WTC11 (cell line): ENCODE results near the gene AK8. TPM values are rescaled to one million over a fixed set of nuclear protein-coding genes. Genes with fewer than 3 reads are reported as not detected.

Experiments used
- ATAC-seq: fragments of 200-7000 bp; cut with Tn5 transposase; 2 replicates; pipeline ENCODE4 v1.10.0; 2021; ENCODE audit warnings: mild to moderate bottlenecking, moderate library complexity
- CTCF ChIA-PET: fragments of 300-600 bp; sonication (Branson Sonifier 250); formaldehyde crosslinking; loops from one replicate; lab custom pipeline; 2021; ENCODE audit warnings: antibody characterized with exemption; lab: Charles Lee
- POLR2A ChIA-PET: fragments of 350-600 bp; sonication (Branson Sonifier 250); formaldehyde crosslinking; loops from one replicate; lab custom pipeline; 2021; ENCODE audit warnings: antibody characterized with exemption; lab: Charles Lee
- DNase-seq: peaks from one replicate; pipeline ENCODE4 v3.0.0; 2021; ENCODE audit warnings: low spot score
- H3K27ac Mint-ChIP-seq: 2 replicates; pipeline ENCODE4 v1.8.0; 2021; ENCODE audit warnings: mixed read lengths
- H3K27me3 Mint-ChIP-seq: 2 replicates; pipeline ENCODE4 v1.8.0; 2021; ENCODE audit warnings: low read depth, mild to moderate bottlenecking, moderate library complexity, mixed read lengths
- H3K36me3 Mint-ChIP-seq: 2 replicates; pipeline ENCODE4 v1.8.0; 2021; ENCODE audit warnings: mixed read lengths
- H3K4me1 Mint-ChIP-seq: 2 replicates; pipeline ENCODE4 v1.8.0; 2022; ENCODE audit warnings: mixed read lengths
- H3K4me3 Mint-ChIP-seq: 2 replicates; pipeline ENCODE4 v1.8.0; 2021; ENCODE audit warnings: mild to moderate bottlenecking, moderate library complexity, mixed read lengths
- H3K9me3 Mint-ChIP-seq: 2 replicates; pipeline ENCODE4 v1.8.0; 2021; ENCODE audit warnings: mixed read lengths
- CREB1 ChIP-seq: sonication (generic); formaldehyde crosslinking; IDR thresholded peaks from 2 replicates; pipeline ENCODE4 v1.8.0; 2023; ENCODE audit warnings: mild to moderate bottlenecking, missing genetic modification reagents
- EMX1 ChIP-seq: fragments of 250-450 bp; sonication (Bioruptor Pico); IDR thresholded peaks from 2 replicates; pipeline ENCODE4 v1.8.0; 2021; ENCODE audit warnings: mild to moderate bottlenecking
- FOXP1 ChIP-seq: sonication (generic); formaldehyde crosslinking; IDR thresholded peaks from 2 replicates; pipeline ENCODE4 v1.8.0; 2022; ENCODE audit warnings: missing genetic modification reagents, mild to moderate bottlenecking, moderate library complexity, borderline replicate concordance
- JUN ChIP-seq: sonication (generic); formaldehyde crosslinking; IDR thresholded peaks from 2 replicates; pipeline ENCODE4 v1.8.0; 2023; ENCODE audit warnings: mild to moderate bottlenecking, missing genetic modification reagents
- MXD4 ChIP-seq: fragments of 250-450 bp; sonication (Bioruptor Pico); IDR thresholded peaks from 2 replicates; pipeline ENCODE4 v1.8.0; 2021; ENCODE audit warnings: mild to moderate bottlenecking, moderate library complexity, borderline replicate concordance
- MYBL2 ChIP-seq: sonication (generic); formaldehyde crosslinking; IDR thresholded peaks from 2 replicates; pipeline ENCODE4 v1.8.1; 2023; ENCODE audit warnings: mild to moderate bottlenecking, moderate library complexity, missing genetic modification reagents
- PRRX2 ChIP-seq: fragments of 250-450 bp; sonication (Bioruptor Pico); IDR thresholded peaks from 2 replicates; pipeline ENCODE4 v1.8.0; 2021; ENCODE audit warnings: mild to moderate bottlenecking
- SOX15 ChIP-seq: fragments of 250-450 bp; sonication (Bioruptor Pico); IDR thresholded peaks from 2 replicates; pipeline ENCODE4 v1.9.0; 2021; ENCODE audit warnings: mild to moderate bottlenecking
- SP1 ChIP-seq: sonication (generic); formaldehyde crosslinking; conservative IDR thresholded peaks from 2 replicates; pipeline ENCODE4 v1.8.1; 2022; ENCODE audit warnings: missing genetic modification reagents
- STAT6 ChIP-seq: sonication (generic); formaldehyde crosslinking; conservative IDR thresholded peaks from 2 replicates; pipeline ENCODE4 v1.8.1; 2023; ENCODE audit warnings: mild to moderate bottlenecking, low read depth, missing genetic modification reagents, moderate library complexity
- TEAD1 ChIP-seq: sonication (generic); formaldehyde crosslinking; IDR thresholded peaks from 2 replicates; pipeline ENCODE4 v1.8.0; 2022; ENCODE audit warnings: mild to moderate bottlenecking, missing genetic modification reagents
- TP53 ChIP-seq: sonication (generic); formaldehyde crosslinking; IDR thresholded peaks from 2 replicates; pipeline ENCODE4 v1.8.1; 2023; ENCODE audit warnings: mild to moderate bottlenecking, missing genetic modification reagents
- ZBTB21 ChIP-seq: sonication (generic); formaldehyde crosslinking; IDR thresholded peaks from 2 replicates; pipeline ENCODE4 v1.8.1; 2023; ENCODE audit warnings: mild to moderate bottlenecking, missing genetic modification reagents, borderline replicate concordance
- ZNF263 ChIP-seq: sonication (generic); formaldehyde crosslinking; IDR thresholded peaks from 2 replicates; pipeline ENCODE4 v1.8.1; 2022; ENCODE audit warnings: low read depth, mild to moderate bottlenecking, moderate library complexity, missing genetic modification reagents
- ZNF416 ChIP-seq: fragments of 250-450 bp; sonication (Bioruptor Pico); IDR thresholded peaks from 2 replicates; pipeline ENCODE4 v1.9.0; 2021; ENCODE audit warnings: mild to moderate bottlenecking, inconsistent platforms
- ZNF423 ChIP-seq: fragments of 250-450 bp; sonication (Bioruptor Pico); IDR thresholded peaks from 2 replicates; pipeline ENCODE4 v2.1.2; 2022; ENCODE audit warnings: mild to moderate bottlenecking, moderate library complexity
- ZNF671 ChIP-seq: fragments of 250-450 bp; sonication (Bioruptor Pico); IDR thresholded peaks from 2 replicates; pipeline ENCODE4 v1.8.0; 2021; ENCODE audit warnings: mild to moderate bottlenecking
- total RNA-seq: library from RNA; stranded (reverse); gene quantifications from 3 replicates; pipeline ENCODE4 v1.2.3, GENCODE V29; 2021
- TF ChIP-seq, protein P1 (sequence below): fragments of 250-450 bp; sonication (Bioruptor Pico); IDR thresholded peaks from 2 replicates; pipeline ENCODE4 v1.9.0; 2021; ENCODE audit warnings: moderate library complexity, mild to moderate bottlenecking, inconsistent platforms, borderline replicate concordance
- TF ChIP-seq, protein P2 (sequence below): sonication (generic); formaldehyde crosslinking; IDR thresholded peaks from 2 replicates; pipeline ENCODE4 v1.8.0; 2022; ENCODE audit warnings: mild to moderate bottlenecking, missing genetic modification reagents
- TF ChIP-seq, protein P3 (sequence below): fragments of 250-450 bp; sonication (Bioruptor Pico); IDR thresholded peaks from 2 replicates; pipeline ENCODE4 v1.9.0; 2021; ENCODE audit warnings: mild to moderate bottlenecking, borderline replicate concordance

The AK8 gene
- total RNA-seq, 1 experiment from 2014 or later: 0.48 TPM

- ATAC-seq: no peak
- Mint-ChIP-seq H3K36me3 (no peaks in the 10 kb centered on the region), H3K27me3 (no peaks in the 10 kb centered on the region; the same call in 1 of the 2 replicates)
Observed at GRCh38 chr9:132858751-132859150, 19.3 kb downstream of the AK8 start.

GRCh38 chr9:132857616-132858342 is 20.3 kb downstream of the AK8 start:
- no peak for ATAC-seq
- CTCF ChIA-PET: interaction anchor here (0.6 to 3.3 kb wide), 6 partner anchors 9 to 400 kb away, joined by 3 to 14 read pairs (median 3); no protein-coding TSS in a partner anchor
- no peak overlapping the region for H3K27ac Mint-ChIP-seq

More at GRCh38 chr9:132858751-132859150, 19.3 kb downstream of the AK8 start:
- DNase-seq: no peak
- Mint-ChIP-seq H3K4me1 (peaks cover 14% of the 10 kb centered on the region), H3K4me3 (no peak overlapping the region), H3K9me3 (no peaks in the 10 kb centered on the region), H3K27ac (no peak overlapping the region)
- TF ChIP-seq, protein P1, sequence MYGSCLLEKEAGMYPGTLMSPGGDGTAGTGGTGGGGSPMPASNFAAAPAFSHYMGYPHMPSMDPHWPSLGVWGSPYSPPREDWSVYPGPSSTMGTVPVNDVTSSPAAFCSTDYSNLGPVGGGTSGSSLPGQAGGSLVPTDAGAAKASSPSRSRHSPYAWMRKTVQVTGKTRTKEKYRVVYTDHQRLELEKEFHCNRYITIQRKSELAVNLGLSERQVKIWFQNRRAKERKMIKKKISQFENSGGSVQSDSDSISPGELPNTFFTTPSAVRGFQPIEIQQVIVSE (CRISPR knock-in tag): no peak
- TF ChIP-seq SP1 (CRISPR knock-in tag) (no peak), EMX1 (CRISPR knock-in tag) (no peak), SOX15 (no peak), TEAD1 (CRISPR knock-in tag) (no peak)
- TF ChIP-seq, protein P2, sequence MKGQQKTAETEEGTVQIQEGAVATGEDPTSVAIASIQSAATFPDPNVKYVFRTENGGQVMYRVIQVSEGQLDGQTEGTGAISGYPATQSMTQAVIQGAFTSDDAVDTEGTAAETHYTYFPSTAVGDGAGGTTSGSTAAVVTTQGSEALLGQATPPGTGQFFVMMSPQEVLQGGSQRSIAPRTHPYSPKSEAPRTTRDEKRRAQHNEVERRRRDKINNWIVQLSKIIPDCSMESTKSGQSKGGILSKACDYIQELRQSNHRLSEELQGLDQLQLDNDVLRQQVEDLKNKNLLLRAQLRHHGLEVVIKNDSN (CRISPR knock-in tag): no peak
- ChIA-PET POLR2A (no interaction called here), CTCF (interaction anchor here (3.3 kb wide), 1 partner anchor 10 kb away, joined by 14 read pairs; no protein-coding TSS in a partner anchor)

DNA sequence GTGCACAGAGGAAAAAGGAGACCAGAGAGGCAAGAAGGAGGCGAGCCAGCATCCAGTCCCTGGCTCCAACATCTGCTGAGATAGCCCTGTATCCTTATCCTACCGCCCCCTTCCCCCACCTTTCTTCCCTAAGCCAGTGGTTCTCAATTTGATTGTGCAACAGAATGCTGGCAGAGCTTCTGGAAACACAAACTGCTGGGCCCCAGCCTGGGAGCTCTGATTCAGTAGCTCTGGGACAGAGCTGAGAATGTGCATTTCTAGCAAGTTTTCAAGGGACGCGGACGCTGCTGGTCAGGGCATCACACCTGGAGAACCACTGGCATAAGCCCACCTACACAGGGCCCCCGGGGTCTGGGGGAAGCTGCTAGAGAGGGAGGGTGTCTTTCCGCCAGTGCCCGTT is 21.1 kb downstream of the AK8 start:
- ChIA-PET POLR2A (no interaction called here), CTCF (interaction anchor here (0.6 to 3.3 kb wide), 5 partner anchors 8 to 287 kb away, joined by 3 to 14 read pairs (median 3); no protein-coding TSS in a partner anchor)
- TF ChIP-seq ZBTB21 (CRISPR knock-in tag): no peak
- TF ChIP-seq STAT6: no peak
- TF ChIP-seq ZNF416 (CRISPR knock-in tag): no peak
- TF ChIP-seq MYBL2: no peak
- TF ChIP-seq CREB1 (CRISPR knock-in tag): no peak
- no peak for TF ChIP-seq PRRX2 (CRISPR knock-in tag)
- no peak for TF ChIP-seq FOXP1
- no peak for TF ChIP-seq ZNF263
- TF ChIP-seq TEAD1 (CRISPR knock-in tag): no peak
- no peak for TF ChIP-seq JUN (CRISPR knock-in tag)
- TF ChIP-seq ZNF671 (CRISPR knock-in tag): no peak
- TF ChIP-seq TP53 (CRISPR knock-in tag): no peak
- no peak for TF ChIP-seq MXD4 (CRISPR knock-in tag)
- Mint-ChIP-seq H3K27ac (no peak overlapping the region), H3K36me3 (no peaks in the 10 kb centered on the region), H3K4me3 (no peak overlapping the region), H3K9me3 (no peaks in the 10 kb centered on the region), H3K27me3 (no peaks in the 10 kb centered on the region), H3K4me1 (peaks cover 11% of the 10 kb centered on the region)
- DNase-seq (no peak), ATAC-seq (no peak; the same call in 1 of the 2 replicates)

More at GRCh38 chr9:132857616-132858342, 20.3 kb downstream of the AK8 start:
- Mint-ChIP-seq H3K4me1 (peaks cover 14% of the 10 kb centered on the region), H3K36me3 (no peaks in the 10 kb centered on the region), H3K9me3 (no peaks in the 10 kb centered on the region), H3K4me3 (no peak overlapping the region), H3K27me3 (no peaks in the 10 kb centered on the region; the same call in 1 of the 2 replicates)
- TF ChIP-seq FOXP1: no peak
- TF ChIP-seq, protein P3, sequence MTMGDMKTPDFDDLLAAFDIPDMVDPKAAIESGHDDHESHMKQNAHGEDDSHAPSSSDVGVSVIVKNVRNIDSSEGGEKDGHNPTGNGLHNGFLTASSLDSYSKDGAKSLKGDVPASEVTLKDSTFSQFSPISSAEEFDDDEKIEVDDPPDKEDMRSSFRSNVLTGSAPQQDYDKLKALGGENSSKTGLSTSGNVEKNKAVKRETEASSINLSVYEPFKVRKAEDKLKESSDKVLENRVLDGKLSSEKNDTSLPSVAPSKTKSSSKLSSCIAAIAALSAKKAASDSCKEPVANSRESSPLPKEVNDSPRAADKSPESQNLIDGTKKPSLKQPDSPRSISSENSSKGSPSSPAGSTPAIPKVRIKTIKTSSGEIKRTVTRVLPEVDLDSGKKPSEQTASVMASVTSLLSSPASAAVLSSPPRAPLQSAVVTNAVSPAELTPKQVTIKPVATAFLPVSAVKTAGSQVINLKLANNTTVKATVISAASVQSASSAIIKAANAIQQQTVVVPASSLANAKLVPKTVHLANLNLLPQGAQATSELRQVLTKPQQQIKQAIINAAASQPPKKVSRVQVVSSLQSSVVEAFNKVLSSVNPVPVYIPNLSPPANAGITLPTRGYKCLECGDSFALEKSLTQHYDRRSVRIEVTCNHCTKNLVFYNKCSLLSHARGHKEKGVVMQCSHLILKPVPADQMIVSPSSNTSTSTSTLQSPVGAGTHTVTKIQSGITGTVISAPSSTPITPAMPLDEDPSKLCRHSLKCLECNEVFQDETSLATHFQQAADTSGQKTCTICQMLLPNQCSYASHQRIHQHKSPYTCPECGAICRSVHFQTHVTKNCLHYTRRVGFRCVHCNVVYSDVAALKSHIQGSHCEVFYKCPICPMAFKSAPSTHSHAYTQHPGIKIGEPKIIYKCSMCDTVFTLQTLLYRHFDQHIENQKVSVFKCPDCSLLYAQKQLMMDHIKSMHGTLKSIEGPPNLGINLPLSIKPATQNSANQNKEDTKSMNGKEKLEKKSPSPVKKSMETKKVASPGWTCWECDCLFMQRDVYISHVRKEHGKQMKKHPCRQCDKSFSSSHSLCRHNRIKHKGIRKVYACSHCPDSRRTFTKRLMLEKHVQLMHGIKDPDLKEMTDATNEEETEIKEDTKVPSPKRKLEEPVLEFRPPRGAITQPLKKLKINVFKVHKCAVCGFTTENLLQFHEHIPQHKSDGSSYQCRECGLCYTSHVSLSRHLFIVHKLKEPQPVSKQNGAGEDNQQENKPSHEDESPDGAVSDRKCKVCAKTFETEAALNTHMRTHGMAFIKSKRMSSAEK: no peak
- TF ChIP-seq SOX15: no peak
- peak; percentile 94 for TF ChIP-seq ZNF423
- POLR2A ChIA-PET: no interaction called here
- DNase-seq: peak; percentile 30
